Activated T-helper 2 cell treated with anti-CD3 and anti-CD28 coated beads, Interferon-gamma antibody, Interleukin-2, Interleukin-4, amounts not matched to agents 10 μg/mL and 5 μg/mL and 100 μg/mL, durations not matched to agents 14 hours and 24 hours and 36 hours (primary cell): ENCODE measurements around the gene TMEM258. TPM values are rescaled to one million over a fixed set of nuclear protein-coding genes. Genes with fewer than 3 reads are reported as not detected.

ENCODE experiments used
- DNase-seq: peaks from one replicate; pipeline ENCODE4 v3.0.0; 2021; ENCODE audit warnings: low spot score
- H3K27ac Mint-ChIP-seq: one replicate; pipeline ENCODE4 v1.8.0; 2021; ENCODE audit warnings: mixed read lengths
- H3K27me3 Mint-ChIP-seq: one replicate; pipeline ENCODE4 v1.8.0; 2021; ENCODE audit warnings: low read depth, mixed read lengths
- H3K36me3 Mint-ChIP-seq: one replicate; pipeline ENCODE4 v1.8.0; 2021; ENCODE audit warnings: low read depth, mixed read lengths
- H3K4me1 Mint-ChIP-seq: one replicate; pipeline ENCODE4 v1.8.0; 2021; ENCODE audit warnings: low read depth, mixed read lengths
- H3K4me3 Mint-ChIP-seq: one replicate; pipeline ENCODE4 v1.8.0; 2021; ENCODE audit warnings: low read depth, mild to moderate bottlenecking, moderate library complexity, mixed read lengths
- H3K9me3 Mint-ChIP-seq: one replicate; pipeline ENCODE4 v1.8.0; 2021; ENCODE audit warnings: mixed read lengths
- intact Hi-C: fragments of 100-400 bp; cut with micrococcal nuclease; formaldehyde crosslinking; loops from one replicate; pipeline ENCODE4 v1.15.1; 2023
- total RNA-seq: library from RNA; stranded (reverse); gene quantifications from 2 replicates; pipeline ENCODE4 v1.2.3, GENCODE V29; 2022

TMEM258 gene
- total RNA-seq, 1 donor from 2014 or later, result 187 TPM

DNA sequence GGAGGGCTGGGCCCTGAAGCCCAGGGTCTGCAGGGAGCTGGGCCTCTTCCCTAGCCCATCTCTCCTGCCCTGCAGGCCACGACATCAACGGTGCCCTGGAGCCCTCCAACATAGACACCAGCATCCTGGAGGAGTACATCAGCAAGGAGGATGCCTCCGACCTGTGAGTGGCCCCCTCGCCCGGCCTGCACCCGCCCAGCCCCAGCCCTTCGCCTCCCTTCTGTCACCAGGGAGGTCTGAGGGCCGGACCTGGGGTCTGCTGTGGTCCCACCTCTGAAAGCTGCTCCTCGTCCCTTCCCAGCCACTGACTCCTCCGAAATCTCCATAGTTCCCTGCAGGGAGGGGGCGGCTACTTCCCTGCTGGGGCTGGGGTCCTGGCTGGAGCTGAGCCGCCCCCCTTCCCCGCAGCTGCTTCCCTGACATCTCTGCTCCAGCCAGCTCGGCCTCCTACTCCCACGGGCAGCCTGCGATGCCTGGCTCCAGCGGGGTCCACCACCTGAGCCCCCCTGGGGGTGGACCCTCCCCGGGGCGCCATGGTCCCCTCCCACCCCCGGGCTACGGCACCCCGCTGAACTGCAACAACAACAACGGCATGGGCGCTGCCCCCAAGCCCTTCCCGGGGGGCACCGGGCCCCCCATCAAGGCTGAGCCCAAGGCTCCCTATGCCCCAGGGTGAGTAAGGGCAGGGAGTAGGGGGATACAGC, 26.7 kb downstream of the TMEM258 start:
- no peak overlapping the region for H3K4me3 Mint-ChIP-seq
- no peaks in the 10 kb centered on the region for H3K9me3 Mint-ChIP-seq
- no peaks in the 10 kb centered on the region for H3K36me3 Mint-ChIP-seq
- H3K27me3 Mint-ChIP-seq, result no peaks in the 10 kb centered on the region
- intact Hi-C loops, result no loop called here
- no peak for DNase-seq
- H3K27ac Mint-ChIP-seq, result no peak overlapping the region
- H3K4me1 Mint-ChIP-seq, result no peaks in the 10 kb centered on the region

DNA sequence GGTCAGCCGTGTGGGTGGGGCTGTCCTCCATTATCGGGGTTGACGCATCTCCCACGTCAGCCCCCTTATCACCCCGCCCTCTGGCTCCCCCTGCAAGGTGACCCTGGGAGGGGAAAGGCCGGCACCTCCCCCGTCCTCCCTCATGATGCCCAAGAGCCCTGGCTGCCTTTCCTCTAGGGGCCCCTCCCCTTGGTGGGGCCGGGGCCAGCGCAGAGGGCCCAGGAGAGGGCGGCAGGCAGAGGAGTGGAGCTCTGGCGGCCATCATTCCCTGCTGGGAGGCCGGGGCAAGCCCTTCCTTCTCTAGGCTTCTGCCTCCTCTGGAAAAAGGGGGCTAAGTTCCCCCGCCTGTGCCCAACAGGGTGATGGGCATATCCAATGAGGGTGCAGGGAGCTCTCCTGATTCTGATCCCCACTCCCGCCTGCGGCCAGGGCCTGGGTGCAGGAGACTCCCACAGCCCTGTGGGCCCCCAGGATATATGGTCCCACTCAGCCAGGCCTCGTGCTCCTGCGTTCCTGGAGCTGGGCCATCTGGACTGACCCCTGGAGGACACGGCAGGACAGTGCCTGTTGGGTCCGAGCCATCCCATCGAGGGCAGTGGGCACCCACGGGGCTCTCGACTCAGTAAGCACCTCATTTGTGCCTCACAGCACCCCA, 27.7 kb downstream of the TMEM258 start:
- Mint-ChIP-seq H3K27me3 (no peaks in the 10 kb centered on the region), H3K27ac (no peak overlapping the region), H3K36me3 (no peaks in the 10 kb centered on the region), H3K9me3 (no peaks in the 10 kb centered on the region), H3K4me3 (no peak overlapping the region), H3K4me1 (no peaks in the 10 kb centered on the region)
- no peak for DNase-seq
- intact Hi-C loops, result no loop called here

DNA sequence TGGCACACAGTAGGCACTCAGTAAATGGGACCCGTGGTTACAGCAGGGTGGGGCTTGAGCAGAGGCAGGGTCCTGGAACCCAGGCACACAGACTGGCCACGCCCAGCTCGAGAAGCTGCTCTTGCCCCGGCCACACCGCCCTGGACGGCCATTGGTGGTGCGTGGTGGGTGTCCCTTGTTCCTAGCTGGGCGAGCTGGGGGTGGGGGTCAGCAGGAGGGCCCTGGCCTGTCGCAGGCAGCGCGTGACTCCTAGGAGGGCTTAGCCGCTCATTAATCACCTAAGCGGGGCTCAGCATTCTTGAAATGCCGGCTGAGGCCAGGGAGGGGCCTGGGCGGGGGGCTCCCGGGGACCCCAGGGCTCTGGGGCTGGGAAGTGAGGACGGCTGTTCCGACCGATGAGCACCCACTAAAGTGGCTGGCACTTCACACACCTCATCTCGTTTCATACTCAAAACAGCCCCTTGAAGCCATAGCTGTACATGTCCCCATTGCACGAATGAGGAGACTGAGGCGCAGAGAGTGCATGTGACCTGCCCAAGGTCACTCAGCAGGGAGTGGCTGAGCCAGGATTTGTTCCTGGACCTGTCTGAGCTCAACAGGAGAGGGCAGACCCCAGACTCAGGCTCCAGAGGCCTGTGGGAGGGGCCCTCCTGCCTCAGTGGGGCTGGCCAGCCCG, 28.3 kb downstream of the TMEM258 start:
- H3K4me1 Mint-ChIP-seq, result no peaks in the 10 kb centered on the region
- intact Hi-C loops, result no loop called here
- H3K4me3 Mint-ChIP-seq, result no peak overlapping the region
- H3K36me3 Mint-ChIP-seq, result no peaks in the 10 kb centered on the region
- H3K27ac Mint-ChIP-seq, result no peak overlapping the region
- no peaks in the 10 kb centered on the region for H3K9me3 Mint-ChIP-seq
- no peaks in the 10 kb centered on the region for H3K27me3 Mint-ChIP-seq
- no peak for DNase-seq

DNA sequence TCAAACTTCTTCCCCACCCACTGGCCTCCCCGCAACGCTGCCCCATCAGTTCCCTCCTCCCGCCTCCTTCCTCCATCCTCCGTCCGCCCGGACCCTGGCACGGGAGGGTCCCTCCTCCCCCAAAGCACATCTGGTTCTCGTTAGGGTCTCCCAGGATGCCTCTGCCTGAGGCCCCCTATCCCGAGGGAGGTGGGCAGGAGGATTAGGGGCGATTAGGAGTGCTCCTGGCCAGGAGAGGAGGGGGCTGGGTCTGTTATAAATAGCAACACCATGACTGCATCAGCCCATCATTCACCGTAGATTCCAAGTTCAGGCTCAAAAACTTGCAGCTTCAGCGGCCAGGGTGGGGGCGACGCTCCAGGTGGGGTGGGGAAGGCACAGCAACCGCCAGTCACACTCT, 29.6 kb downstream of the TMEM258 start:
- intact Hi-C loops, result no loop called here
- H3K4me1 Mint-ChIP-seq, result no peaks in the 10 kb centered on the region
- no peak for DNase-seq
- H3K36me3 Mint-ChIP-seq, result no peaks in the 10 kb centered on the region
- H3K27me3 Mint-ChIP-seq, result no peaks in the 10 kb centered on the region
- H3K27ac Mint-ChIP-seq, result no peak overlapping the region
- no peaks in the 10 kb centered on the region for H3K9me3 Mint-ChIP-seq
- H3K4me3 Mint-ChIP-seq, result no peak overlapping the region

DNA sequence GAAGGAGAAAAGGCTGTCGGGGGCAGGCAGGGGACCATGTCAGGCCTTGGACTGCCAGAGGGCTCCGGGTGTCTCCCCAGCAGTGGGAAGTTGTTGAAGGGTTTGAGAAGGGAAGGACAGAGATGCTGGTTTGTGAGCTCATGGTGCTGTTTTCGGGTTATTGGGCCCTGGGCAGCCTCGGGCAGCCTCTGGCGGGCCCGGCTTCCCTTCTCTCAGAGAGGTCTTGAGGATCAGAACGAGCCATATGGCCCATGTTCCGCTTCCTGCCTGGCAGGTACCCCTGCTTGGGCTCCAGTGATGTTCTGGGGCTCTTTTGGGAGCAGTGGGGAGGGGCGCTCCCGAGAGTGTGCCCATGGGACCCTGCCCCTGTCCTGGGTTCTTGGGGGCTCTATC, 30.2 kb downstream of the TMEM258 start:
- intact Hi-C loops, result no loop called here
- H3K27me3 Mint-ChIP-seq, result no peaks in the 10 kb centered on the region
- DNase-seq, result no peak
- no peak overlapping the region for H3K27ac Mint-ChIP-seq
- H3K9me3 Mint-ChIP-seq, result no peaks in the 10 kb centered on the region
- H3K36me3 Mint-ChIP-seq, result no peaks in the 10 kb centered on the region
- H3K4me1 Mint-ChIP-seq, result no peaks in the 10 kb centered on the region
- H3K4me3 Mint-ChIP-seq, result no peak overlapping the region

DNA sequence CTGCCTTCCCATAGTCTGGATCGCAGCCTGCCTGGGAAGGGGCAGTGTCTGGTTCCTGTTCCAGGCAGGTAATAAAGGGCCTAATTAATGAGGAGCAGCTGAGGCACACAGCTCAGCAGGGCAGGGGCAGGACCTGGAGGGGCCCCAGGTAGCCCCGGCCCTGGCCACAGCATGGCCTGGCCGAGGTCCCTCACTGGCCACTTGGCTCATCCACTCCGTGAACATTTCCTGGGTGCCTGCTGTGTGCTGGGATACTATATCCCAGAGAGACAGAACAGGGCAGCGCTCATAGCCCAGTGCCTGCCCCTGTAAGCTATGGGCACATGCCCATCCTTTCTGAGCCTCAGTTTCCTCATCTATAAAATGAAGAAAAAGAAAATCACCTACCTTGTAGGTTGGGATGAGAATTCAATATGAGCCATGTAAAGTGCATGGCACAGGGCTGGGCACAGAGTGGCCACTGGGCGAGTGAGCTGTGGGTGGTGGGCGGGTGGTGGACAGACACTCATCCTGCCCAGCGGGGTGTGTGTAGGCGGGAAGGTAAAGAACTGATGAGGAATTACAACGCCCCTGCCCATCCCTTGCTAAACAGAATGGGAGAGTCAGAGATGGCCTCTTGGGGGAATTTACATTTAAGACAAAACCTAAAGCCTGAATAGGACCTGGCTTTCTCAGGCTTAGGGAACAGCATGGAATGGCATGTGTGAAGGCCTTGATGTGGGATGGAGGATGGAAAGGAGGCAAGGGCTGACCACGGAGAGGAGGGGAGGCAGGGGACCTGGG, 30.8 kb downstream of the TMEM258 start:
- no peaks in the 10 kb centered on the region for H3K27me3 Mint-ChIP-seq

DNA sequence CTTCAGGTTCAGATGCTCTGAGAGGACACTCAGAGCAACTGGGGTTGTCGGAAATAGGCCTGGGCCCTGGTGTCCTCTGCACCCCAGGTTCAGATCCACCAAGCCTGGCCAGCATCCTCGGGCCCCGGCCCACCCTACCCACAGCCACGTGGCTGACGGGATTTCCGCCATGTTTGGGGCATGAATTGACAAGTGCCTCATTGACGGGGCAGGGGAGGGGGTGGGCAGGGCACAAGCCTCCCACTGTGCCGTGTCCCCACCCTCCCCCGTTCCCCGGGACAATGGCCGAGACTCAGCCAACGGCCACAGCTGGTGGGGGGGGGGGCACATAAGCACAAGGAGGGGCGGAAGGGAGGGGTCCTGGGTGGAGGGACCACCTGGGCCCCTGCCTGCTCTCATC, 31.5 kb downstream of the TMEM258 start:
- Mint-ChIP-seq H3K36me3 (no peaks in the 10 kb centered on the region), H3K27me3 (no peaks in the 10 kb centered on the region), H3K9me3 (no peaks in the 10 kb centered on the region), H3K4me1 (peaks cover 5% of the 10 kb centered on the region), H3K27ac (no peak overlapping the region), H3K4me3 (no peak overlapping the region)
- intact Hi-C loops, result no loop called here
- DNase-seq, result no peak

More for the DNA sequence above, 30.8 kb downstream of the TMEM258 start:
- intact Hi-C loops, result no loop called here
- DNase-seq, result no peak
- no peak overlapping the region for H3K4me3 Mint-ChIP-seq
- no peak overlapping the region for H3K27ac Mint-ChIP-seq
- peaks cover under 1% of the 10 kb centered on the region for H3K4me1 Mint-ChIP-seq
- no peaks in the 10 kb centered on the region for H3K9me3 Mint-ChIP-seq
- H3K36me3 Mint-ChIP-seq, result no peaks in the 10 kb centered on the region

DNA sequence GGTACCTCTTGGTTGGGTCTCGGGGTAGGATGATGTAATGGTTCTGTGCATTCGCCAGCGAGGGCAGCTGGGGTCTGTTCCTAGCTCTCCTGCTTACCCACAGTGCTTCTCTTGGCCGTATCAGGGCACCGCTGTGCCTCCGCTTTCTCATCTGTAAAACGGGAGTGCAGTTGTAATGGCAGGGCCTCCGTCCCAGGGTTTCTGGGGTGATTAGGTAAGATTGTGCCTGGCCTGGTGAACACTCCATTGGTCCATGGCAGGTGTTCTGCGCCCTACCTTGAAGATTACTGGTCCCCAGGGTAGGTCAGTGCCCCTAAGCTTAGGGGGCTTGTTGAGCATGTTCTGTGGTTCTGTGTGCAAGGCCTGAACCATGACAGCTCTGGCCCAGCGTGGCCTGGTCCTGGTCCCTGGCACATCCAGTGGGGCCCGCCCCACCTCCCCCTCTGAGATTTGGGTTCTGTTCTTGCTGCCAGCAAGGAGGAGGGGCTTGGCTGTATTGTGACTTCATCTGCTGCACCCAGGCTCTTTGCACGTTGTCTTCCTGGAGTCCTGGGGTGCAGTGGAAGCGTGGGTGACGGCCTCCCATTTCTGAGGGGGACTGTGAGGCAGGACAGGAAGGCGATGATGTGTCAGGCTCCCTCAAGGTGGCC, 35.1 kb downstream of the TMEM258 start:
- Mint-ChIP-seq H3K27ac (no peak overlapping the region), H3K4me3 (no peak overlapping the region), H3K9me3 (no peaks in the 10 kb centered on the region), H3K36me3 (no peaks in the 10 kb centered on the region), H3K4me1 (peaks cover 10% of the 10 kb centered on the region), H3K27me3 (peaks cover 11% of the 10 kb centered on the region)
- intact Hi-C loops, result no loop called here
- DNase-seq, result no peak

DNA sequence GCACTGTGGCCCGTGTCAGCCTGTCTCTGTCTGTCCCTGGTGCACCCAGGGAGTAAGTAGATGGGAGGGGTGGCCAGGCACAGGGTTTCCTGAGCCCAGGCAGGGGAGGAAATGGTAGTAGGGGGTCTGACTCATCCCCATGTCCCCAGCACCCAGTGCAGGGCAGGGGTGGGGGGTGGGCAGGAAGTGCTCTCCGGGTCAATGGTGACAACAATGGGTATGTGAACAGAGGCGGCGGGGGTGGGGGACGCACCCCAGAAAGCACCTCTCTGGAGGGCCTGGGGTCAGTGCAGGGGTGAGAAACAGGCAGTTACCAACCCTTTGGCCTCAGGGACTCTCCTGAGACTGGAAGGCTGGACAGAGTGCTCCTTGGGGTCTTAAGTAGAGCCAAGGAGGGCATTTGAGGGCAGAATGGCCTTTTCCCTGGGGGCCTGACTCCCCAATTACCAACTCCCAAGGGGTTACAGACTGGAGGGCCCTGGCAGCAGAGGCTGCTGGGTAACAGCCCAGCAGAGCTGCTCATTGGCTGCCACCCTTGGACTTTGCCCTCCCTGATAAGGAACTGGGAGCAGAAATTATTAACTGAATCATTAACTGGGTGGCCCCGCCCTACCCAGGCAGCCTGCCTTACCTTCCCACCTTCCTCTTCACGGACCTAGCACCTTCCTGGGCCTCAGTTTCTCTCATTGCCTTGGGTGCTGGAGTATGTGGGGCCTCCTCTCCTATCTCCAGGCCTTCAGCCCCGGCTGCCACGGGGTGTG, 35.8 kb downstream of the TMEM258 start:
- Mint-ChIP-seq H3K27me3 (peaks cover 15% of the 10 kb centered on the region), H3K27ac (peak overlapping the region; percentile 55), H3K36me3 (no peaks in the 10 kb centered on the region), H3K4me3 (no peak overlapping the region), H3K4me1 (peaks cover 10% of the 10 kb centered on the region), H3K9me3 (no peaks in the 10 kb centered on the region)
- no peak for DNase-seq
- intact Hi-C loops, result no loop called here

DNA sequence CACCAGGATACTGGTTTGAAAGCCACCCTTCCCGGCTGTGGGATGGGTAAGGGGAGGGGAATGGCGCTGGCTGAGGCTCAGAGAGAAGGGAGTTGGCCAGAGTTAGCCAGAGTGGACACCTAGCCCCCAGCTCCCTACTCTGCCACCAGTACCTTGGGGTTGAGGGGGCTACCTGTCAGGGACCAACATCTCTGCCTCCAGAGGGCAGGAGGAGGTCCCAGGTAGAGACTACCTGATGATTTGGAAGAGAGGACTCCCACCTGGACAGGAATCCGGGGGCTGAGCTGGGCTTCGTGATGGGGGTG, 36.3 kb downstream of the TMEM258 start:
- Mint-ChIP-seq H3K4me3 (no peak overlapping the region), H3K4me1 (peaks cover 11% of the 10 kb centered on the region), H3K27ac (no peak overlapping the region), H3K9me3 (no peaks in the 10 kb centered on the region), H3K27me3 (peaks cover 17% of the 10 kb centered on the region), H3K36me3 (no peaks in the 10 kb centered on the region)
- no peak for DNase-seq
- intact Hi-C loops, result no loop called here

DNA sequence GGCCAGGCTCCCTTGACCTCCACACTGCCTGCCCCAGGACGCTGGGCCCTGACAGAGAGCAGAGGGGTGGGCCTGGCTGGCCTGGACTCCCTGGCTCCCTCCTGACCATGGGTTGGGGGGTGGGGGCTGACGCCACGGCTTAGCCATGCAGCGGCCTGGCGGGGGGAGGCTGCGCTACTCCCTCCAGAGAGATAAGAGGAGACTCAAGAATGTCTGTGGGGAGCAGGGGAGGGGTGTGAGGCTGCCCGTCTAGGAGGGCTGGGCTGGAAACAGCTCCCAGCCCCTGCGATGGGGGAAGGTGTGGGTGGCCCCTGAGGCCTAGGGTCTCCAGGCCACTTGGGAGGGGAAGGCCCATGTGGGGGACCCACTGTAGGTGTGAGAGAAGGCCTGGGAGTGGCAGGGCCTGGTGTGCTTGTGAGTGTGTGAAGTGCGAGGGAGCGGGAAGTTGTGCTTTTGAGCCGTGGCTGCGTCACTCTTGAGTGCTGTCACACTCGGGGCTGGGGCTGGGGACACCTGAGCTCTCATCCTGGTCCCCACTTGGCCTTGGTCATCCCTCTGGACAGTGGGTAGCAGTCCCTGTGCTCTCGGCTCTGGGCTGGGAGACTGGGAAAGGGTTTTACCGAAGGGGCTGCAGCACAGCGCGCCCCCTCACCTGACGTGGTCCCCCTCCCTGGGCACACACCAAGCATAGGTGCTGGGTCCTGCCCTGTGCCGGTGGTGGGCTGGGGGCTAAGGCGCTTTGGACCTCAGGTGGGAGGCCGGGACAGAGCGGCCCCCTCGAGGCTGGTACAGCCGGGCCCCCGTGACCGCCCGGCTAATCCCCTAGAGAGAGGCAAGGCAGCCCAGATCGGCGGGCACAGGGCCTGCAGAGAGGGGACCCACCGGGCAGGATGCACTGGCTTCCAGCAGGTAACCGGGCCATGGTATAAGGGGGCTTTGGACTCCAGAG, 37.6 kb downstream of the TMEM258 start:
- intact Hi-C loops, result no loop called here
- Mint-ChIP-seq H3K9me3 (no peaks in the 10 kb centered on the region), H3K36me3 (no peaks in the 10 kb centered on the region), H3K4me3 (no peak overlapping the region), H3K27ac (no peak overlapping the region), H3K27me3 (peaks cover 23% of the 10 kb centered on the region), H3K4me1 (peaks cover 13% of the 10 kb centered on the region)
- no peak for DNase-seq
